HG02938 (cell line): Measurements from ENCODE around the gene MCU.

Experiments
- ATAC-seq: cut with Tn5 transposase; IDR thresholded peaks from one replicate; pipeline ENCODE4 v1.9.1; 2021; ENCODE audit warnings: mild to moderate bottlenecking, moderate library complexity; ENCODE audit not compliant: unreplicated experiment

MCU gene

GRCh38 chr10:72800741-72801092 is 108.8 kb downstream of the MCU start:
- ATAC-seq, result no peak

GRCh38 chr10:72801263-72801868 is 109.4 kb downstream of the MCU start:
- ATAC-seq, result no peak

GRCh38 chr10:72802332-72802731 is 110.4 kb downstream of the MCU start:
- ATAC-seq, result no peak

DNA sequence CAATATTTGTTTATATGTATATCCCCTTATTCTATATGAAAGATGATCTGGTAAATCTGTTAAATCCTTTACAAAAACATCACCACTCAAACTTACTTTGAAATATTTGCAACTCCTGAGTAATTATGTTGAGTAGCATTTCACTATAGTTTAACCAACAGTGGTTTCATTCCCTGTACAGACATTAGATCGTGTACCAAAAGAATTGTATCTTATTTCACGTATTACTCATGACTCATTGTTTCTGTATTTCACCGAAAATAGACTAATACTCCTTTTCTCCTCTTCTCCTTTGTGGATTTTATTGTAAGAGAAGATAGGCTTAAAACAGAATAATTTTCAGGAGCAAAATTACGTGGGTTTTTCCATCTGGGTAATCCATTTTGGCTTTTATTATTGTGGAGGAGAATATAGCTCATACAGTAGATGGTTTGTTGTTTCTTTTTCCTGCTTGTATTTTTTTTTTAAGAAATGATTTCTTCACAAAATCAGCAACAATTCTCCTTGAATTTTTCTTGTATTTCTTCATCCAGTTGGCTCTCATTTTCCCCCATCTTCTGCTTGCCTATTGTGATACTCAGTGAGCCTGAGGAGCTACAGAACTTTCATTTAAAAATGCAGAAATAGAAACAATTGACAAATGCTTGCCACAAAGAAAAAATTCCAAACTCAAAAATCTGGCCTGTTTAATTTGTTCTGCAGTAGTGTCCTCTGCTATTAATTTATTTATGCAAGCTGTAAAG is 111.0 kb downstream of the MCU start:
- no peak for ATAC-seq

DNA sequence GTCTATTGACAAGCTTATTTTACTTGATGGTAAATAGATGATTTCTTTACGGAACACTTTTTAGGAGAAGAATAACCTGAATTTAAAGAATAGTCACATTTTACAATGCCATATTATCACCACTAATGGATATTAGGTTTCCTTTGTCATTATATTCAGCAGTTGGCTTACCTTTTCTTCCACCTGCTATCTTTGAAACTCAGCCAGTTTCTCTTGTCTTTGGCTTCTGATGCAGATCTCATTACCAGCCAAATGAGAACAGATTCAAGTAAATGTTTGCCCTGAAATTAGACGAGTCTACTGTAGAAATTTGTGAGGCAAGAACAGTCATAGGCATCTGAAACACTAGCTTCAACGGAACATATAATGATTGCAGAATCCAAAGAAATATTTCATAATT is 116.1 kb downstream of the MCU start:
- ATAC-seq, result no peak

DNA sequence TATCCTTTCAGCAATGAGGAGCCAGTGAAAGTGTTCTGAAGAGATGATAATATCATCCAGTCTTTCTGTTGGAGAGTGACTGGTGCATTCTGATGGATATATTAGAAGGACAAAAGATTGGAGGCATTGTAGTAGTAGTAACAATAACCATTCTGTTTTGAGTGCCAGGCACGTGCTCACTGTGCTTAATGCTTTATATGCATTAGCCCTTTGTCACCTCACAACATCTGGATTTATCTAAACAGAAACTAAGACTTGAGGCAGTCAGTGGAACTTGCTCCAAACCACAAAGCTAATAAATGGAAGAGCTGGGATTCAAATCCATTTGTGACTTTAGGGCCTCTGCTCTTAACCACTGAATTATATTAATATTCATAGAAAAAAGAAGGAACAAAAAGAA is 117.1 kb downstream of the MCU start:
- no peak for ATAC-seq

DNA sequence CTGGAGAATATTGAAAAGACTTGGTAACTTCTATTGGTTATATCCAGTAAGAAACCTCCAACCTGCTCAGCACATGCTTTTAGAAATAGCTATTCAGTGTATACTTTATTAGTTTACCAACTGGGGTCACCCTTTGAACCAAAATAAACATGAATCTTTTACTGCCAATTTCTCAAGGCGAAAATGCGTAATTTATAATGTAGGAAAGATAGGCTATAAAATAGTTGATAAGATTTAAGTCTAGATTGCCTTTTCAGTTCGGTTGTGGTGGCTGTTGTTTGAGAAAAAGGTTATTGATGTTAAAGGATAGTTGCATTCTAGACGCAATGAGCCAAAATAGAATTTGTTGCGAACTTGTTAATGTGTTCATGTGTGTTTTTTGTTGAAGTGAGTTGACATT is 119.0 kb downstream of the MCU start:
- ATAC-seq, result no peak

DNA sequence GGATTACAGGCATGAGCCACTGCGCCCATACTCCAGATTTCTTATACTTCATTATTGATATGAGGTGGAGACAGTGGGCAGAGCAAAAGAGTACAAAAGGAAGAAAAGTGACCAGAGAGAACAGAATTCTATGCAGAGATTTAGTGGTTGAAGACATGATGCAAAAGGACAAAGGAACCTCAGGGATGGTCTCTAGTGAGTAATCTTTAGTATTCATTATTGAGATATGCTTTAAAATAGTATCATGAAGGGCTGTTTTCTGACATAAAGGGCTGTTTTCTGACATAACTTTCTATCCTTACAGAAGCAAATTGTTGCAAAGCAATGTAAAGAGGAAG is 120.4 kb downstream of the MCU start:
- no peak for ATAC-seq

- no peak for ATAC-seq
Observed at GRCh38 chr10:72812753-72813430, 120.9 kb downstream of the MCU start.

DNA sequence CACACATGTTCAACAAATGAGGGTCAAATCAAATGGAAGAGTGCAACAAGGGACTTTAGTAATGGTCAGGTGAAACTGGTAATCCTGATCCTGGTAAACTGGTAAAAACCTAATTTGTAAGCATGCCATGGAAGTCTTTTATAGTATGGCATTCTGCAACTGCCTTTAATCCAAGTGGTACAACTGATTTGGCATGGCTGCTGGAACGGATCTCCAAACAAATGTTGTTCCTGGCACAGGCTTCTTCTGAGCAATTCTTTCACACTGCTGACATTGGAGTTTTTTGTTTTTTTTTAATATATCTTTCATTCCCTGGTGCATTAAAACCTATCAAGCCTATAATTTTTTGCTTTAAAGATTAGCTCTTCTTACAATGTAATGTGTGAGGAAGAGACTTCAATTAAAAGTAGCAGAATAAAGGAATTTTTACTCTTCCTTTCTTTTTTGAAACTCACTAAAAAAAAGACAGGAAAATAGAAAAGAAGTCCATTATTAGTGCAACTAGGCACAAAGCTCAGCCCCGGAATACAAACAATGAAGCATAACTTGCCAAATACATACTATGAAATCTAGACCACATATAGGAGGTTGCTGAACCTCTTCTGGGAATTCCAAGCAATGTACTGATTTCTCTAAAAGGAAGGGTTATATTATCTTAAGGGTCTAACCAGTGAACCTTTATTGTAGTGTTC is 122.3 kb downstream of the MCU start:
- ATAC-seq, result no peak

DNA sequence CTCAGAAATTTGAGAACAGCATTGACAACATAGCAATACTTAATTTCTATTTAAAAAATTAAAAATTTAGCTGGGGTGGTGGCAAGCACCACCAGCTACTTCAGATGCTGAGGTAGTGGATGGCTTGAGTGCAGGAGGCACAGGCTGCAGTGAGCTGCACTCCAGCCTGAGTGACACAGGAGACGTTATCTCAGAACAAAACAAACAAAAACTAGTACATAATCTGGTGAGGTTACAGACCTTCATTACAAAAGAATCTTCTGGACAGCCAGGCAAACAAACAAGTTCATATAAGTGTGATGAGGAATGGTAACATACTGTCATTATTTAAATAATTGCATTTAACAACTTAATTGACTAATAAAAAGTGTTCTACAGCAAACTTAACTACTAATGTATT is 124.6 kb downstream of the MCU start:
- ATAC-seq, result no peak

DNA sequence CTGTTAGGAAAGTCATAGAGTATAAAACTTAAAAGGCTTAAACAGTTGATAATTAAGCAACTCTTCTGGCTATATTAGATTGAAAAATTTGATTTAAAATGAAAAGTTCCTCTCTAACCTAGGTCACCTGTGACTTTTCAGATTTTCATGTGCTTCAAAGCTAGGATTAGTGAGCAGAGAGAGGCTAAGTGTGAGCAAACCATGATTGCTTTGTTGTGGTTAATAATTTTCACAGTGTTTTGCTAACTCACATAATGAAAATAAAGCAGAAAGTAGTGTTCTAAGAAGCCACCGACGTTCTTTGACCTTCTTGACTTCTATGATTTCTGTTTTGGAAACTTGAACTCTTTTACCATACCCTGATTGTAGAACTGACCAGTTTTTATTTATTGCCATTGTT is 126.1 kb downstream of the MCU start:
- ATAC-seq, result no peak

DNA sequence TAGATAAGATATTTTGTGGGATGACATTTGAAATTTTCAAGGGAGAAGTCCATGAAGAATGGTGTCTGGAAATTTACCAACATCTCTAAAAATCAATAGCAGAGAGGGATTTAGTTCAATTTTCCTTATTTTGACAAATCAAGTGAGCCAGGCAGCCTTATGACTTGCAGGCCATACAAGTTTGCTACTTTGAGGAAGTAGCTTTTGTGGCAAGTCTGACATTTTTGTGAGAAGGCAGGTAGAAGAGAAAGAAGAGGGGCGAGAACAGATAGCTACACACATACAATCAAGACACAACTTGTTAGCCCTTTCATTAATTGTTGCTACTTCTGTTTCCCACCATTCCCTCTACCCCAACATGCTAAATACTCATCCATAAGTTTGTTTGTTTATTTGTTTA is 127.1 kb downstream of the MCU start:
- ATAC-seq, result no peak

GRCh38 chr10:72821606-72822005 is 129.7 kb downstream of the MCU start:
- no peak for ATAC-seq

- ATAC-seq, result no peak
Observed at GRCh38 chr10:72822342-72822986, 130.5 kb downstream of the MCU start.

DNA sequence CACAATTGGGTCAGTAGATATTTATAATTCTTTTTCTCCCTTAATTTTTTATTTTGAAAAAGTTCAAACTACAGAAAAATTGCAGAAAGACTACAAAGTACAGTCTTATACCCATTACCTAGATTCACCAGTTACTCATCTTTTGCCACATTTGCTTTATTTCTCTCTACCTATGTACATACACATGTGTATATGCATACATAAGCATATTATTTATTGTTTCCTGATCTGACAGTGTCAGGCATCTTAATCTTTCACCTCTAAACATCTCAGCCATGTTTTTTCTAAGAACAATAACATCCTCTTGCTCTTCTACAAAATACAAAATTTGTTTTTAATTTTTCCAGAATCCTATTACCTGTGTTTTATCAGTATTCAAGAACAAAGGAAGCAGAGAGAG is 133.2 kb downstream of the MCU start:
- ATAC-seq, result no peak

GRCh38 chr10:72826346-72826745 is 134.4 kb downstream of the MCU start:
- ATAC-seq, result no peak

DNA sequence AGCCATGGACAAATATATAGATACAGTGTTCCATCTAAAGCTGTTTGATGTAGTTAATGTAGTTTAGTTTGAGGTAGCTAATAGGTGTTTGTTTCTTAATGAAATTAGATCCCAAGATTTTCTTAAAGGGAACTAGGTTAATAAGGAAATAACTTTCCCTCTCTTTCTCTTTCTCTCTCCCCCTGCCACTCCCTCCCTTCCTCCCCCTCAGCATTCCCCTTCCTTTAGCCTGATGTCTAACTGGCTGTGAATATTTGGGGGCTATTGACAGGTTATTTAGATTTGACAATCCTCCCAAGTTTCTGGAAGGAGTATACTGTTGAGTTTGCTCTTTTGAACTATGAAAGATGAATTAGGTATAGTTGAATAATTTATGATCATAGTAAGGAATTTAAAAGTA is 136.4 kb downstream of the MCU start:
- no peak for ATAC-seq

DNA sequence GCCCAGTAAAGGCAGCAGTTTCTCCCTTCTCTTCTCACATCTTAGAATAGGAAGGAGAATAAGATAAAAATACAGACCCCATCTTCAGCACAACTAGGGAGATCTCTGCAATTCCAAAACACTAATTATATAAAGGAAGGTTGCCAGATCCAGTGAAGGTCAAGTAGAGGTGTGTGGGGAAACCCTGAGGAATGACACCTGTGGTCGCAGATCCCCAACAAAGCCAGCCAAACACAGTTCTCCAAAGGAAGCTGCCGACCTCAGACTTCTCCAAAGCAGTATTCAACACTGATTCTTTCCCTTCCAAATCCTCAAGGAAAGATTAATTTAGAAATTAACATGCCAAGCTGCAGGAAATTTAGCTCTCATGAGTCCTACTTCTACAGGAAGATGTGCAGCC is 138.7 kb downstream of the MCU start:
- no peak for ATAC-seq

DNA sequence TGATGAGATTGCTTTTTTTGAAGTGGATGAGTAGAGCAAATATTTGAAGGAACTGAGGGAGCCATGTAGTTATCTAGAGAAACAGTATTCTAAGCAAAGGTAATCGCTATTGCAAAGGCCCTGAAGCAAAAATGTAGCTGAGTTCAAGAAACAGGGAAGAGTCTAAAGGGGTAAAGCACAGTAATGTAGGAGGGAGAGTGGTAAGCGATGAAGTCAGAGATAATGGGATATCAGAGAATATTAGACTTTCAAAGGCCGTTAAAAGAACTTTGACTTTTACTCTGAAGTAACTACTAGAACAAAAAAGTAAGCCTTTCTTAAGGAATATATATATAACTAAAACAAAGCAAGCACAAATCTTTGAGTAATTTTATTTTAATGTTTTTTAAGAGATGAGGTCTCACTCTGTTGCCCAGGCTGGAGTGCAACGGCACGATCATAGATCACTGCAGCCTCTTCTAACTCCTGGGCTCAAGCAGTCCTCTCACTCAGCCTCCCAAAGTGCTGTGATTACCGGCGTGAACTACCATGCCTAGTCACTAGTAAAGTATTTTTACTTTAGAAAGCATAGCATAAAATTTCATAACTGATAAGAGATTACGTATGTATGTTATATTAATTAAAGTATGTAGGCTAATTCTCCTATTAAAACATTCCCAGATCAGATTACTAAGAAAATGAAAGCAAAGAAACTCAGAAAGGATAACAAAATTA is 139.9 kb downstream of the MCU start:
- no peak for ATAC-seq

GRCh38 chr10:72832701-72833100 is 140.8 kb downstream of the MCU start:
- ATAC-seq, result no peak
